Stomach (tissue), 19 donors: ENCODE data around the gene LEPR. TPM values are rescaled to one million over a fixed set of nuclear protein-coding genes. Genes with fewer than 3 reads are reported as not detected.
A peak's percentile ranks its signal among the peaks of the same experiment; 100 is the strongest.

Experiments used
- DNase-seq, 2 donors: peaks; one replicate each; pipeline versions ENCODE4 v3.0.0 to v3.0.0-alpha.2; 2013 to 2019
- H3K27ac ChIP-seq, 5 donors: fragments of 200-600 bp in 4 of 5; sonication (generic) in 4 of 5; one replicate each; pipeline ENCODE4 v1.5.1; 2013 to 2019; ENCODE audit warnings: mild to moderate bottlenecking in 1 of 5, moderate library complexity in 1 of 5
- H3K27me3 ChIP-seq, 3 donors: fragments of 200-600 bp; sonication (generic); one replicate each; pipeline ENCODE4 v1.5.1; 2017 to 2019; ENCODE audit warnings: mixed run types in 1 of 3
- H3K36me3 ChIP-seq, 4 donors: fragments of 200-600 bp; sonication (generic); 1 replicate in 3 of 4; 2 replicates in 1 of 4; pipeline ENCODE4 v1.5.1; 2016 to 2019
- H3K4me1 ChIP-seq, 4 donors: fragments of 200-600 bp; sonication (generic); one replicate each; pipeline ENCODE4 v1.5.1; 2016 to 2019
- H3K4me3 ChIP-seq, 4 donors: fragments of 200-600 bp; sonication (generic) in 3 of 4; one replicate each; pipeline ENCODE4 v1.5.1; 2016 to 2019; ENCODE audit warnings: mild to moderate bottlenecking in 1 of 4
- H3K9me3 ChIP-seq, 4 donors: fragments of 200-600 bp; sonication (generic); one replicate each; pipeline ENCODE4 v1.5.1; 2016 to 2019
- CTCF ChIP-seq, 7 experiments: fragments of 450-650 bp in 4 of 7; fragments of 200-600 bp in 3 of 7; sonication (generic) in 3 of 7; IDR thresholded peaks; one replicate each; pipeline ENCODE4 v1.5.1; 2016 to 2019; ENCODE audit warnings: antibody characterized with exemption in 7 of 7, control low read depth in 2 of 7, mild to moderate bottlenecking in 1 of 7
- EP300 ChIP-seq: sonication (generic); formaldehyde crosslinking; IDR thresholded peaks from one replicate; pipeline ENCODE4 v1.6.1; 2017; ENCODE audit warnings: antibody characterized with exemption
- POLR2A ChIP-seq, 4 donors: fragments of 450-650 bp; IDR thresholded peaks; one replicate each; pipeline ENCODE4 v1.6.1; 2016; ENCODE audit warnings: antibody characterized with exemption in 4 of 4, control low read depth in 2 of 4, mild to moderate bottlenecking in 1 of 4, moderate library complexity in 1 of 4
- POLR2AphosphoS5 ChIP-seq, 3 donors: sonication (generic); formaldehyde crosslinking; IDR thresholded peaks; one replicate each; pipeline ENCODE4 v1.6.1; 2016; ENCODE audit warnings: antibody characterized with exemption in 3 of 3
- WGBS, 5 donors: extraction: QIAGEN DNeasy Blood & Tissue Kit in 3 of 5; methylation state at CpG; one replicate each; pipeline versions ENCODE4 v1.1.5 to v1.1.7; 2013 to 2018; 5-methylcytosine and 5-hydroxymethylcytosine counted together
- intact Hi-C: fragments of 100-400 bp; cut with DNase I; formaldehyde crosslinking; loops from one replicate; pipeline ENCODE4 v1.15.1; 2023; ENCODE audit warnings: low total_unique reads
- long read RNA-seq, 10 donors: transcript quantifications; one replicate each; lab custom pipeline, GENCODE V29; 2026
- polyA plus RNA-seq, 3 donors: library from polyadenylated mRNA; stranded (reverse); fragments of 200-250 nt; gene quantifications; one replicate each; pipeline ENCODE4 v1.2.3, GENCODE V29; 2013
- total RNA-seq, 5 donors: library from RNA; depleted of rRNA; stranded (reverse); fragments of >200 nt; gene quantifications; one replicate each; pipeline versions ENCODE4 v1.1.0 to v1.2.3, GENCODE V29; 2014 to 2016
- donor health status: healthy with polysubstance abuse.
- donor health status: Bipolar disorder and iron deficiency.
- donor health status: healthy.

Gene LEPR
- 10 to 100 TPM in 4 of 5 donors, under 1 TPM in 1; 0.58 to 33.0 (median 20.5) TPM for total RNA-seq
- 10 to 100 TPM in 2 of 3 donors, 1 to 10 TPM in 1; 6.9 to 13.6 (median 10.5) TPM for polyA plus RNA-seq
- long read RNA-seq, donor 1, result 0 reads
- long read RNA-seq, donor 2, result 0 reads
- long read RNA-seq, donor 3, result 0 reads
- long read RNA-seq, donor 4, result 0 reads
- long read RNA-seq, donor 5, result 0 reads
- long read RNA-seq, donor 6, result 0 reads
- long read RNA-seq, donor 7, full-length matches to known transcripts, result 1 of 1 reads
- long read RNA-seq, donor 7, partial matches to known transcripts, result 0 of 1 reads
- long read RNA-seq, donor 7, other reads (novel, unspliced or antisense), result 0 of 1 reads
- long read RNA-seq, donor 8, full-length matches to known transcripts, result 1 of 1 reads
- long read RNA-seq, donor 8, partial matches to known transcripts, result 0 of 1 reads
- long read RNA-seq, donor 8, other reads (novel, unspliced or antisense), result 0 of 1 reads
- long read RNA-seq, donor 9, result 0 reads
- long read RNA-seq, donor 10, full-length matches to known transcripts, result 1 of 1 reads
- long read RNA-seq, donor 10, partial matches to known transcripts, result 0 of 1 reads
- long read RNA-seq, donor 10, other reads (novel, unspliced or antisense), result 0 of 1 reads

GRCh38 chr1:65420590-65421350, at the start of gene LEPR, which contains the start of gene LEPROT:
Gene LEPR, plus strand, starts transcription at chr1:65420668. Its CDS starts 144,898 bp downstream, at chr1:65565566.
Gene LEPROT, plus strand, starts transcription at chr1:65420668. Its CDS starts 57 bp downstream, at chr1:65420725.
- no peaks in the 10 kb centered on the region for H3K9me3 ChIP-seq
- TF ChIP-seq CTCF (IDR thresholded peaks at IDR 0.05), result no peak
- TF ChIP-seq POLR2AphosphoS5 (IDR thresholded peaks at IDR 0.05), result peak; percentile 44 to 92 (median 88)
- TF ChIP-seq POLR2A (IDR thresholded peaks at IDR 0.05), result peak in 2 of 4 donors; percentile 19 to 88
- peak within 1 kb of the TSS; percentile 75 to 88 (median 80) for H3K4me3 ChIP-seq
- intact Hi-C loops, result loop anchor here (10.0 kb wide), 1 partner anchor 274 kb away; no protein-coding TSS in a partner anchor
- DNase-seq, result no peak
- H3K4me1 ChIP-seq, result peaks cover 15 to 53% (median 37%) of the 10 kb centered on the region in 4 donors
- peaks cover 4 to 9% (median 6%) of the 10 kb centered on the region in 4 donors for H3K36me3 ChIP-seq
- 0 to 1% (median 1%) methylated on average over 20 to 60 of the region's 60 CpGs for WGBS, 5 donors
- H3K27me3 ChIP-seq, result no peaks in the 10 kb centered on the region
- H3K27ac ChIP-seq, result peak within 1 kb of the TSS; percentile 97 to 100 (median 99)

- TF ChIP-seq CTCF (IDR thresholded peaks at IDR 0.05) (no peak), EP300 (no peak), POLR2AphosphoS5 (IDR thresholded peaks at IDR 0.05) (no peak), POLR2A (IDR thresholded peaks at IDR 0.05) (no peak)
- no peak overlapping the region for H3K27ac ChIP-seq
- DNase-seq, result no peak
- no peaks in the 10 kb centered on the region for H3K9me3 ChIP-seq
- H3K4me3 ChIP-seq, result no peak overlapping the region
- H3K36me3 ChIP-seq, result no peaks in the 10 kb centered on the region
- H3K4me1 ChIP-seq, result peaks cover 0 to 7% (median 2%) of the 10 kb centered on the region in 4 donors
- 88 to 97% (median 92%) methylated on average over 3 of the region's 3 CpGs for WGBS, 5 donors
- intact Hi-C loops, result no loop called here
- H3K27me3 ChIP-seq, result no peaks in the 10 kb centered on the region
Measured at GRCh38 chr1:65371544-65371943, 48.9 kb upstream of the LEPR start.

GRCh38 chr1:65372557-65372956, 47.9 kb upstream of the LEPR start:
- Histone ChIP-seq H3K27me3 (no peaks in the 10 kb centered on the region), H3K9me3 (no peaks in the 10 kb centered on the region), H3K4me1 (peaks cover 0 to 7% (median 1%) of the 10 kb centered on the region in 4 donors), H3K27ac (no peak overlapping the region), H3K4me3 (no peak overlapping the region), H3K36me3 (no peaks in the 10 kb centered on the region)
- intact Hi-C loops, result no loop called here
- 51 to 93% (median 83%) methylated on average over 1 of the region's 1 CpG for WGBS, 5 donors
- DNase-seq, result no peak
- no peak for TF ChIP-seq POLR2A (IDR thresholded peaks at IDR 0.05)
- TF ChIP-seq POLR2AphosphoS5 (IDR thresholded peaks at IDR 0.05), result no peak
- no peak for TF ChIP-seq CTCF (IDR thresholded peaks at IDR 0.05)
- no peak for TF ChIP-seq EP300
